Ishikawa (cell line): ENCODE measurements around the gene ATP9B.

ENCODE experiments used
- CEBPB ChIP-seq: IDR thresholded peaks from 2 replicates; pipeline ENCODE4 v1.6.1; 2012
- CREB1 ChIP-seq: IDR thresholded peaks from 2 replicates; pipeline ENCODE4 v1.6.1; 2012; ENCODE audit warnings: low read depth
- EGR1 ChIP-seq: IDR thresholded peaks from 2 replicates; pipeline ENCODE4 v1.6.1; 2012
- EP300 ChIP-seq: IDR thresholded peaks from 2 replicates; pipeline ENCODE4 v1.6.1; 2012; ENCODE audit warnings: borderline replicate concordance
- FOXM1 ChIP-seq: IDR thresholded peaks from 2 replicates; pipeline ENCODE4 v1.6.1; 2012; ENCODE audit warnings: low read depth, borderline replicate concordance
- MAX ChIP-seq: IDR thresholded peaks from 2 replicates; pipeline ENCODE4 v1.6.1; 2012
- NFIC ChIP-seq: IDR thresholded peaks from 2 replicates; pipeline ENCODE4 v1.6.1; 2012
- RAD21 ChIP-seq: IDR thresholded peaks from 2 replicates; pipeline ENCODE4 v1.6.1; 2012; ENCODE audit warnings: low read depth
- REST ChIP-seq: IDR thresholded peaks from 2 replicates; pipeline ENCODE4 v1.6.1; 2012; ENCODE audit warnings: low read depth, mild to moderate bottlenecking
- TAF1 ChIP-seq: IDR thresholded peaks from 2 replicates; pipeline ENCODE4 v1.6.1; 2012; ENCODE audit warnings: low read depth, mild to moderate bottlenecking
- TCF12 ChIP-seq: IDR thresholded peaks from 2 replicates; pipeline ENCODE4 v1.6.1; 2012; ENCODE audit warnings: low read depth
- TEAD4 ChIP-seq: IDR thresholded peaks from 2 replicates; pipeline ENCODE4 v1.6.1; 2012
- USF1 ChIP-seq: IDR thresholded peaks from 2 replicates; pipeline ENCODE4 v1.6.1; 2012
- YY1 ChIP-seq: IDR thresholded peaks from 2 replicates; pipeline ENCODE4 v1.6.1; 2012; ENCODE audit warnings: low read depth
- ZBTB7A ChIP-seq: IDR thresholded peaks from 2 replicates; pipeline ENCODE4 v1.6.1; 2012; ENCODE audit warnings: low read depth

The ATP9B gene

GRCh38 chr18:79387214-79387613, 318.0 kb downstream of the ATP9B start:
- TF ChIP-seq CREB1: no peak

GRCh38 chr18:79387615-79388014, 318.4 kb downstream of the ATP9B start:
- no peak for TF ChIP-seq TAF1
- no peak for TF ChIP-seq YY1
- TF ChIP-seq EP300: no peak
- no peak for TF ChIP-seq ZBTB7A
- no peak for TF ChIP-seq CREB1
- TF ChIP-seq RAD21: no peak
- no peak for TF ChIP-seq NFIC
- no peak for TF ChIP-seq EGR1
- TF ChIP-seq FOXM1: no peak
- no peak for TF ChIP-seq USF1
- TF ChIP-seq REST: no peak
- TF ChIP-seq TCF12: no peak
- TF ChIP-seq TEAD4: no peak
- no peak for TF ChIP-seq MAX

- TF ChIP-seq EGR1 (no peak), ZBTB7A (no peak), TAF1 (no peak)
Measured at GRCh38 chr18:79388043-79388442, 318.8 kb downstream of the ATP9B start.

- TF ChIP-seq CREB1: no peak
- TF ChIP-seq EP300: no peak
- no peak for TF ChIP-seq RAD21
- TF ChIP-seq ZBTB7A: no peak
- TF ChIP-seq TAF1: no peak
Measured at GRCh38 chr18:79389689-79390088, 320.5 kb downstream of the ATP9B start.

GRCh38 chr18:79392226-79392625, 323.0 kb downstream of the ATP9B start:
- TF ChIP-seq RAD21: no peak
- no peak for TF ChIP-seq FOXM1
- no peak for TF ChIP-seq YY1
- TF ChIP-seq TEAD4: no peak
- no peak for TF ChIP-seq TCF12
- TF ChIP-seq USF1: no peak
- TF ChIP-seq TAF1: no peak
- TF ChIP-seq ZBTB7A: no peak
- no peak for TF ChIP-seq EGR1
- no peak for TF ChIP-seq NFIC
- no peak for TF ChIP-seq MAX
- TF ChIP-seq EP300: no peak
- TF ChIP-seq CREB1: no peak
- no peak for TF ChIP-seq REST
- TF ChIP-seq CEBPB: no peak

GRCh38 chr18:79393181-79393634, 324.0 kb downstream of the ATP9B start:
- TF ChIP-seq TEAD4: no peak
- no peak for TF ChIP-seq RAD21
- no peak for TF ChIP-seq EGR1
- no peak for TF ChIP-seq CEBPB
- TF ChIP-seq CREB1: no peak
- no peak for TF ChIP-seq REST
- no peak for TF ChIP-seq MAX
- TF ChIP-seq TCF12: no peak
- TF ChIP-seq NFIC: no peak
- TF ChIP-seq TAF1: no peak
- TF ChIP-seq ZBTB7A: no peak
- no peak for TF ChIP-seq YY1
- TF ChIP-seq FOXM1: no peak
- no peak for TF ChIP-seq EP300
- TF ChIP-seq USF1: no peak
